Measurements from ENCODE around the gene TMEM252.

TMEM252 gene

DNA sequence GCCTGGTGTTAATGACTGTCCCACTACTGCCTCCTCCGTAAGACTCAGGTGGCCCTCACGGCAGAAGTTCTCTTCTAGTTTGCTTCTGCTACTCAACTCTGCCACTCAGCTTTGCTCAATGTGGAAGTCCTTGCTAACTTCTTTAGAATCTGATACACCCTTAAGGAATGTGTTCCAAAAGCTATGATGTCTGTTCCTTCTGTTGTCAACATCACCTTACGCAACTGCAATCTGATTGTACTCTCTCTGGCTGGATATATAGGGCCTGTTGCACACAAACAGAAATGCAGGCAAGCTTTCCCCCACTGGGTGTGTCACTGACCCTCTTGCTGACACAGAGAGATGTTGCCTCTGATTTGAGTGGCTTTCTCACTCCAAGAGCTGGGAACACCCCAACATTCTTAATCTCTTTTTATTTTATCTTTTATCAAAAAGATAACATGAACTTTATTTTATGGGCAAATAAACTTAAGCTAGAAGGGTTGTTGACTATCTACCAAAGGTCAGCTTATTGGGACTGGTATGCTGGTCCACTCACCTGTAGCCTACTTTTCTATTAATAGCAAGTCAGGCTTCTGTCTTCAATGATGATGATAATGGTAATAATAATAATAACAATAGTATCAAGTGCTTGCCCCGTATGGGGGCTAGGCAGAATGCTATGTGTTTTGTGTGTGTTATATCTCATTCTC, 25.2 kb downstream of the TMEM252 start:
- TF ChIP-seq, protein P1, sequence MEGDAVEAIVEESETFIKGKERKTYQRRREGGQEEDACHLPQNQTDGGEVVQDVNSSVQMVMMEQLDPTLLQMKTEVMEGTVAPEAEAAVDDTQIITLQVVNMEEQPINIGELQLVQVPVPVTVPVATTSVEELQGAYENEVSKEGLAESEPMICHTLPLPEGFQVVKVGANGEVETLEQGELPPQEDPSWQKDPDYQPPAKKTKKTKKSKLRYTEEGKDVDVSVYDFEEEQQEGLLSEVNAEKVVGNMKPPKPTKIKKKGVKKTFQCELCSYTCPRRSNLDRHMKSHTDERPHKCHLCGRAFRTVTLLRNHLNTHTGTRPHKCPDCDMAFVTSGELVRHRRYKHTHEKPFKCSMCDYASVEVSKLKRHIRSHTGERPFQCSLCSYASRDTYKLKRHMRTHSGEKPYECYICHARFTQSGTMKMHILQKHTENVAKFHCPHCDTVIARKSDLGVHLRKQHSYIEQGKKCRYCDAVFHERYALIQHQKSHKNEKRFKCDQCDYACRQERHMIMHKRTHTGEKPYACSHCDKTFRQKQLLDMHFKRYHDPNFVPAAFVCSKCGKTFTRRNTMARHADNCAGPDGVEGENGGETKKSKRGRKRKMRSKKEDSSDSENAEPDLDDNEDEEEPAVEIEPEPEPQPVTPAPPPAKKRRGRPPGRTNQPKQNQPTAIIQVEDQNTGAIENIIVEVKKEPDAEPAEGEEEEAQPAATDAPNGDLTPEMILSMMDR (IDR thresholded peaks at IDR 0.05), result no peak

DNA sequence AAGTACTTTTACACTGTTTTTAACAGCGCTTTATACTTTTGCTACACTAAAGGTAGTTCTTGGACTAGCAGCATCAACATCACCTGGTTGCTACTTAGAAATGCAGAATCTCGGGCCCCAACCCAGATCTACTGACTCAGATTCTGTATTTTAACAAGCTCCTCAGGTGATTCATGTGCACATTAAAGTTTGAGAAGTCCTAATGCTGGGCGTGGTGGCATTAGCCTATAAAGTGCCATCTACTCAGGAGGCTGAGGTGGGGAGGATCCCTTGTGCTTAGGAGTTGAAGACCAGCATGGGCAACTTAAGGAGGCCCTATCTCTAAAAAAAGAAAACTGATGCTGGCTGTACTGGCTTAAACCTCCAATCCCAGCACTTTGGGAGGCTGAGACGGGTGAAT, 26.7 kb downstream of the TMEM252 start:
- TF ChIP-seq, protein P1 (IDR thresholded peaks at IDR 0.05), result no peak

DNA sequence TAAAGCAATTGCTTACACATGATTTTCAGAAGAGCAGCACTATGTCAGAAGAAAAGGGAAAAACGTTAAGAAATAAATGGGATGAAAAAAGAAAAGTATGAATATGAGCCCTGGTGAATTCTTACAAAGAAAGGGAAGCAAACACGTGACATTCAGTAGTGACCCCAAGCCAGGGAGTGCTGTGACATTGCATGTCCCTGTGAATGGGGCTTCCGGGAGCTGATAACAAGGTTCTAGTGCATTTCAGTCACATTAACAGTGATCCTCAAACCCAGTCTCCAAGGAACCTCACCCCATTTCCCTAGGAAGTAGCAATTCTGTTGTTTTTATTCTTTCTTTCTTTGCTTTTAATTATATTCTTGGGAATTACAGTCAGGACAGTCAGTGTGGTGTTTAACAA, 27.3 kb downstream of the TMEM252 start:
- TF ChIP-seq, protein P1 (IDR thresholded peaks at IDR 0.05), result no peak

DNA sequence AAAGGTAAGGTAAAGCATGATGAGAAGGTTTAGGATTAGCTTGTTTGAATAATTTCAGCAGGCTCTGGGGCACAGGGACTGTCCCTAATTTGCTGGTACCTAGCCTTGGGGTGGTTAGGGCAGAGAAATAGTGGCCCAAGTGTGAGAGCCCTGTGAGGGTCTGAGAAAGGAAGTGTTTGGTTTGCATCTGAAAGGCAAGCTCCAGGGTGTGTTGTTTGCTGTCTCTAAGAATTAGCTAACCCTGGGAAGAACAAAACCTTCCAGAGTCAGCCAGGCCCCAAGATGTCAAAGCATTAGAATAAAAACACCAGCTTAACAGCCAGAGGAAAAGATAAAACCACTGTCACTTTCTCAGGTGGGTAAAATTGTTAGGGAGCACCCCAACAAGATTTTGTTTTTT, 31.0 kb downstream of the TMEM252 start:
- TF ChIP-seq, protein P1 (IDR thresholded peaks at IDR 0.05), result no peak

DNA sequence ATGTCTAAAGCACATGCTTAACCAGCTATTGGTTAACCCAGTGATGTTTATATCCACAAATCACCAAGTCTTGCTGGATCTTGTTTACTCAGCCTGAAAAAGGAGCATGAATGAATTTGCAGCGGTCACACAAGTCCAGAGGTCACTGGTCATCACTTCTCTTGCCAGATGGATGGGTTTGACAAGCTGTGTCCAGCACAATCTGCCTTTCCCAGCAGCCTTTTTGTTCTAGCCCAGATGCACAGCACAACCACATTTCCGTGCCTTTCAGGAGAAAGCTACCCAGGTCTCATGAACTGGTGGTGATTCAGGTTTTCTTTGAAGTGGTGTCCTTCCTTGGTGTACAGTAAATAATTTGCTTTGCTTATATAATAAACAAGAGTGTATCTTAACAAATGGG, 32.1 kb downstream of the TMEM252 start:
- TF ChIP-seq, protein P1 (IDR thresholded peaks at IDR 0.05), result no peak

DNA sequence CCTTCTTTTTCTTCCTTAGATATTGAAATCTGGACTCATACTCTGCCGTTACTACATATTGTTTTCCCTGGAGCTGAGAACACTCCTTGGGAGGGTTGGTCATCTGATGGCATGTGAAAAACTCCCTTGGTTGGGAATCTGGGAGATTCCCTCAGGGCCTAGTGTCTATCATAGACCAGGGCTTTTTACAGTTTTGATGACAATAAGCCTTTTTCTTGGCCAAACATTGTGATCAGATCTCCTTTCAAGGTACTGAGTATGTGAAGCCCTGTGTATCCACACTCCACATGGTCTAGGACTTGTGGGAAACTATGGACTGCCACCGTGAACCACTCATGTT, 32.9 kb downstream of the TMEM252 start:
- TF ChIP-seq, protein P1 (IDR thresholded peaks at IDR 0.05), result no peak; the same call in 1 of the 2 replicates

DNA sequence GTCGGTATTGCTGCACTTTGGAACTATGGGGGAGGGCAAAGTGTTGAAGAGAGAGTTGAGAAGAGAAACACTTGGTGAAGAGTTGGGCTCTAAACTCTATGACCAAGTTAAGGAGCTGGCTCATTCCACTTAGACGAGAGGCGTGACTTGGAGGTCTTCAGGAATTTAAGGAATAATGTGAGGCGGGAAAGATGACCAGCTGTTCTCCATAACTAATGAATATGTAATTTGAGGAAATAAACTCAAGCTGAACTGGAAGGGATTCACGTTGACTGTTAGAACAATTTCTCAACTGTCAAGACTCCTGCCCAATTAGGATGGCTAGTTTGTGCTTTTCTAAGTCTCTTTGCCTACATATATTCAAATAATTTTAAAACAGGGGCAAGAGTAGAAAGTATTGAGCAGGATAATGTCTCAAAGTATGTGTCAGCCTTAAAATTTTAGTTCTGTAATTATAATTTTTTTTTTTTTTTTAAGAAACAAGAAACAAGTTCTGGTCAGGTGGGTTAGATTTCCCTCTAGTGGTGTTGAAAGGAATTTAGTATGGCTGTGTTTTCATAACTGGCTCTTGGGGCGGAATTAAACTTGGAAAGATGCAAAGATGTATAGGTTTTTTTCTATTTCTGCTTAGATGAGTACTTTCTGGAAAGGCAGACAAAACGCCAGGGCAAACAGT, 33.4 kb downstream of the TMEM252 start:
- TF ChIP-seq, protein P1 (IDR thresholded peaks at IDR 0.05), result peak; percentile 71
